CD14-positive monocyte (primary cell): Measurements from ENCODE around the gene CFAP57. TPM values are rescaled to one million over a fixed set of nuclear protein-coding genes. Genes with fewer than 3 reads are reported as not detected.

Experiments used
- DNase-seq, 3 donors: peaks; one replicate each; pipeline ENCODE4 v3.0.0-alpha.2; 2011 to 2022
- H2AFZ ChIP-seq: 2 replicates; pipeline ENCODE4 v1.6.0; 2012; ENCODE audit warnings: mild to moderate bottlenecking, low read depth, low read length, inconsistent platforms; ENCODE audit not compliant: insufficient read depth, poor library complexity, severe bottlenecking
- H3K27ac ChIP-seq, 2 donors: 1 replicate in 1 of 2; 2 replicates in 1 of 2; pipeline ENCODE4 v1.5.1; 2012 to 2013; ENCODE audit warnings: low read length in 2 of 2, control low read depth in 1 of 2, inconsistent platforms in 1 of 2, low read depth in 1 of 2, mild to moderate bottlenecking in 1 of 2
- H3K27me3 ChIP-seq, 2 donors: one replicate each; pipeline versions ENCODE4 v1.6.0 to v1.6.1; 2011 to 2013; ENCODE audit warnings: low read length in 2 of 2; ENCODE audit not compliant: control insufficient read depth in 2 of 2, insufficient read depth in 2 of 2
- H3K36me3 ChIP-seq, 2 donors: replicated peaks in 1 of 2; 1 replicate in 1 of 2; 2 replicates in 1 of 2; pipeline versions ENCODE4 v1.5.1 to v1.6.1; 2012 to 2013; ENCODE audit warnings: low read length in 2 of 2, control low read depth in 1 of 2, inconsistent platforms in 1 of 2, mild to moderate bottlenecking in 1 of 2; ENCODE audit not compliant: insufficient read depth in 2 of 2, control insufficient read depth in 1 of 2
- H3K4me1 ChIP-seq, 2 donors: 1 replicate in 1 of 2; 2 replicates in 1 of 2; pipeline versions ENCODE4 v1.5.1 to v1.6.1; 2012 to 2013; ENCODE audit warnings: low read length in 2 of 2, control low read depth in 1 of 2, inconsistent platforms in 1 of 2, mild to moderate bottlenecking in 1 of 2, moderate library complexity in 1 of 2; ENCODE audit not compliant: insufficient read depth in 2 of 2, control insufficient read depth in 1 of 2
- H3K4me2 ChIP-seq: replicated peaks from 2 replicates; pipeline ENCODE3; 2012; ENCODE audit warnings: low read length, moderate library complexity, mild to moderate bottlenecking; ENCODE audit not compliant: poor library complexity, severe bottlenecking; ENCODE audit errors: extremely low read depth
- H3K4me3 ChIP-seq, 3 experiments: fragments of 200-600 bp in 1 of 3; sonication (generic) in 1 of 3; replicated peaks in 1 of 3; 1 replicate in 2 of 3; 2 replicates in 1 of 3; pipeline ENCODE4 v1.5.1; 2011 to 2013; ENCODE audit warnings: low read length in 3 of 3, mild to moderate bottlenecking in 3 of 3, control low read depth in 2 of 3, low read depth in 2 of 3, inconsistent platforms in 1 of 3, moderate library complexity in 1 of 3
- H3K79me2 ChIP-seq: 2 replicates; pipeline ENCODE4 v1.6.0; 2012; ENCODE audit warnings: mild to moderate bottlenecking, control low read depth, inconsistent platforms, low read length, moderate library complexity; ENCODE audit not compliant: insufficient read depth
- H3K9ac ChIP-seq: 2 replicates; pipeline ENCODE4 v1.6.0; 2017; ENCODE audit warnings: low read length, mild to moderate bottlenecking; ENCODE audit not compliant: insufficient read depth, poor library complexity, severe bottlenecking
- H3K9me3 ChIP-seq, 2 donors: replicated peaks in 1 of 2; 1 replicate in 1 of 2; 2 replicates in 1 of 2; pipeline versions ENCODE4 v1.5.1 to v1.6.1; 2012 to 2013; ENCODE audit warnings: low read length in 2 of 2, control low read depth in 1 of 2; ENCODE audit not compliant: control insufficient read depth in 1 of 2, insufficient read depth in 1 of 2
- H4K20me1 ChIP-seq: 2 replicates; pipeline ENCODE4 v1.6.0; 2012; ENCODE audit warnings: mild to moderate bottlenecking, low read length, control low read depth, moderate library complexity; ENCODE audit not compliant: insufficient read depth
- H3K27ac Mint-ChIP-seq, 7 donors: one replicate each; pipeline ENCODE4 v1.8.0; 2020; ENCODE audit warnings: mild to moderate bottlenecking in 7 of 7, mixed read lengths in 7 of 7, moderate library complexity in 6 of 7, inconsistent platforms in 2 of 7
- H3K27me3 Mint-ChIP-seq, 3 donors: one replicate each; pipeline ENCODE4 v1.8.0; 2021 to 2022; ENCODE audit warnings: low read depth in 3 of 3, mild to moderate bottlenecking in 3 of 3, mixed read lengths in 3 of 3, moderate library complexity in 3 of 3, inconsistent platforms in 1 of 3
- H3K36me3 Mint-ChIP-seq, 2 donors: one replicate each; pipeline ENCODE4 v1.8.0; 2020; ENCODE audit warnings: mixed read lengths in 2 of 2, inconsistent platforms in 1 of 2, mild to moderate bottlenecking in 1 of 2
- H3K4me1 Mint-ChIP-seq: one replicate; pipeline ENCODE4 v1.8.0; 2020; ENCODE audit warnings: mild to moderate bottlenecking, mixed read lengths
- H3K4me3 Mint-ChIP-seq, 2 donors: one replicate each; pipeline ENCODE4 v1.8.0; 2020; ENCODE audit warnings: mild to moderate bottlenecking in 2 of 2, mixed read lengths in 2 of 2, moderate library complexity in 1 of 2
- H3K9me3 Mint-ChIP-seq, 7 donors: one replicate each; pipeline ENCODE4 v1.8.0; 2020 to 2022; ENCODE audit warnings: mixed read lengths in 7 of 7, mild to moderate bottlenecking in 6 of 7, moderate library complexity in 6 of 7, inconsistent platforms in 2 of 7
- CTCF ChIP-seq: fragments of 200-600 bp; IDR thresholded peaks from one replicate; pipeline ENCODE4 v1.8.0; 2022; ENCODE audit warnings: antibody characterized with exemption, mild to moderate bottlenecking
- WGBS: methylation state at CpG from one replicate; pipeline ENCODE4 v1.1.5; 2013; ENCODE audit warnings: missing lambda C conversion rate; ENCODE audit not compliant: insufficient coverage; 5-methylcytosine and 5-hydroxymethylcytosine counted together
- intact Hi-C, 2 donors: fragments of 100-400 bp; cut with micrococcal nuclease; formaldehyde crosslinking; loops; one replicate each; pipeline versions ENCODE4 v1.15.0 to v1.15.1; 2023
- polyA plus RNA-seq, 3 donors: library from polyadenylated mRNA; depleted of rRNA in 1 of 3; unstranded in 2 of 3; stranded (reverse) in 1 of 3; fragments of 300-500 nt in 2 of 3; fragments of >200 nt in 1 of 3; fragmentation: Illumina TruSeq in 2 of 3; gene quantifications; 1 replicate in 2 of 3; 2 replicates in 1 of 3; pipeline ENCODE4 v1.2.3, GENCODE V29; 2012 to 2021

Gene CFAP57
- polyA plus RNA-seq, 3 donors, result 0.01 to 0.05 TPM; not detected in 1

- Mint-ChIP-seq H3K4me1 (peaks cover 13% of the 10 kb centered on the region), H3K4me3 (no peak overlapping the region), H3K27ac (no peak overlapping the region), H3K9me3 (peaks cover 0 to 14% (median 2%) of the 10 kb centered on the region in 7 donors), H3K27me3 (peaks cover 0 to 2% (median 0%) of the 10 kb centered on the region in 3 donors), H3K36me3 (no peaks in the 10 kb centered on the region)
- intact Hi-C loops, result no loop called here
- no peaks in the 10 kb centered on the region for H3K27me3 ChIP-seq
- no peak for TF ChIP-seq CTCF
- no peak overlapping the region for H3K4me2 ChIP-seq
- H3K4me3 ChIP-seq, result no peak overlapping the region
- no peaks in the 10 kb centered on the region for H3K79me2 ChIP-seq
- H3K27ac ChIP-seq, result no peak overlapping the region
- no peak overlapping the region for H3K9ac ChIP-seq
- H3K36me3 ChIP-seq, result no peaks in the 10 kb centered on the region
- no peaks in the 10 kb centered on the region for H3K9me3 ChIP-seq
- peaks cover 9 to 11% of the 10 kb centered on the region in 2 donors for H3K4me1 ChIP-seq
- no peak overlapping the region for H2AFZ ChIP-seq
- WGBS, result no CpG with 5 or more reads among the region's 1 CpG
- H4K20me1 ChIP-seq, result no peaks in the 10 kb centered on the region
- no peak for DNase-seq
Observed at GRCh38 chr1:43204394-43204793, 32.3 kb downstream of the CFAP57 start.

- peaks cover 13% of the 10 kb centered on the region for H3K4me1 Mint-ChIP-seq
- peaks cover 0 to 14% (median 2%) of the 10 kb centered on the region in 7 donors for H3K9me3 Mint-ChIP-seq
- no peaks in the 10 kb centered on the region for H3K36me3 ChIP-seq
- no peak overlapping the region for H3K9ac ChIP-seq
- H3K27ac ChIP-seq, result no peak overlapping the region
- intact Hi-C loops, result no loop called here
- no peak for DNase-seq
- H3K27ac Mint-ChIP-seq, result no peak overlapping the region
- H3K4me1 ChIP-seq, result peaks cover 9 to 11% of the 10 kb centered on the region in 2 donors
- H3K27me3 ChIP-seq, result no peaks in the 10 kb centered on the region
- no peak overlapping the region for H3K4me3 ChIP-seq
- no peaks in the 10 kb centered on the region for H3K36me3 Mint-ChIP-seq
- H3K27me3 Mint-ChIP-seq, result peaks cover 0 to 3% (median 0%) of the 10 kb centered on the region in 3 donors
- no peak for TF ChIP-seq CTCF
- no peak overlapping the region for H3K4me3 Mint-ChIP-seq
- H3K79me2 ChIP-seq, result no peaks in the 10 kb centered on the region
- no peaks in the 10 kb centered on the region for H3K9me3 ChIP-seq
- no peak overlapping the region for H3K4me2 ChIP-seq
- no peaks in the 10 kb centered on the region for H4K20me1 ChIP-seq
- H2AFZ ChIP-seq, result no peak overlapping the region
- 100% methylated on average over 4 of the region's 4 CpGs for WGBS
Observed at GRCh38 chr1:43205671-43206070, 33.5 kb downstream of the CFAP57 start.
